AG04450 (cell line): ENCODE measurements around the gene FNBP1L. TPM values are rescaled to one million over a fixed set of nuclear protein-coding genes. Genes with fewer than 3 reads are reported as not detected.
"Not testable (repeated sequence)": the region's sequence is repeated elsewhere in the genome, so short reads cannot be mapped to it uniquely, and the experiment has no call there.

ENCODE experiments used
- CTCF ChIA-PET: fragments of 300-600, 350-600 bp; formaldehyde crosslinking; extraction: SDS; loops from one replicate; lab custom pipeline; 2022; ENCODE audit warnings: antibody characterized with exemption, inconsistent platforms; lab: Charles Lee
- POLR2A ChIA-PET: fragments of 350-600 bp; formaldehyde crosslinking; extraction: SDS; loops from one replicate; lab custom pipeline; 2021; ENCODE audit warnings: antibody characterized with exemption, inconsistent platforms; lab: Yijun Ruan, JAX
- DNase-seq: peaks from one replicate; pipeline ENCODE4 v3.0.0-alpha.2; 2011; ENCODE audit warnings: low read depth, low spot score
- H3K27ac ChIP-seq: one replicate; pipeline ENCODE4 v1.5.1; 2012; ENCODE audit warnings: low read depth, low read length, control low read depth
- H3K27me3 ChIP-seq: one replicate; pipeline ENCODE4 v1.6.0; 2012; ENCODE audit warnings: low read length; ENCODE audit not compliant: control insufficient read depth, insufficient read depth
- H3K4me3 ChIP-seq: 2 replicates; pipeline ENCODE4 v1.5.1; 2011; ENCODE audit warnings: mild to moderate bottlenecking, low read depth, low read length, control low read depth
- H3K9me3 ChIP-seq: 2 replicates; pipeline ENCODE4 v1.5.1; 2012; ENCODE audit warnings: low read length; ENCODE audit not compliant: control insufficient read depth, insufficient read depth
- polyA plus RNA-seq: library from polyadenylated mRNA; depleted of rRNA; stranded (reverse); fragments of >200 nt; gene quantifications from 2 replicates; pipeline ENCODE4 v1.2.3, GENCODE V29; 2011
- TF ChIP-seq, protein P1 (sequence below): IDR thresholded peaks from 2 replicates; pipeline ENCODE4 v1.5.1; 2011; ENCODE audit warnings: low read depth, low read length, control low read depth, inconsistent platforms

Gene FNBP1L
- polyA plus RNA-seq, 1 experiment: 24.1 TPM

DNA sequence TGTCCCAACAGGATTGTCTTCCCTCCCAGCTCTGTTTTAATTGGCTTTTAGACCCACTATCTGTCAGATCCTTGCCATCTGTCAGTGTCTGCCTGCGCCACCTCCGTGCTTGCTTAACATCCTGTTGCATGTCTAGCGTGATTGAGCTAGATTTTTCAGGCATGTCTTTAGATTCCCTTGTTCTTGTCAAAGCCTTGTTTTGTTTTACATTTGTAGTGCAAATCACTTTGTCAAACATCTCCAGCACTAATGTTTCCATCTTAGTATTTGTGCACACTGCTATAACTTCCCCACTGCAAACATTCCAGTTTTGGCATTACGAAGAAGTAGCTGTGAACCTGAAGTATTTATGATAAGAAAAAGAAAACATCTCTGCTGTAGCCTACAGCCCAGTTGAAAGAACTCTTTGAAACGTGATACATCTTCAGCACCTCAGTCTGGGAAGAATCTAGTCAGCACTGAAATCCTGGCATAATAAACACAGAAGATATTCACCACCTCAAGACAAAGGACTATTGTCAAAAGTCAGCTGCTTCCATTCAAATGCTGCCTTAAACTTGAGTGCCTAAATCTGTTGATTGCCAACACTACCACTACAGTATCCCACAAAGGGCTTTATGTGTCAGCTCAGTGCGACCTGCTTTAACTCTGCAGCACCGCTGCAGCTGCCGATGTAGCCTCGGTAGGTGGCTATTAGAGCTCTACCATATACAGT is 105.0 kb downstream of the FNBP1L start:
- H3K27ac ChIP-seq: no peak overlapping the region
- CTCF ChIA-PET: interaction anchor here (1.0 to 2.2 kb wide), 2 partner anchors 11 to 248 kb away, joined by 6 to 10 read pairs; no protein-coding TSS in a partner anchor

DNA sequence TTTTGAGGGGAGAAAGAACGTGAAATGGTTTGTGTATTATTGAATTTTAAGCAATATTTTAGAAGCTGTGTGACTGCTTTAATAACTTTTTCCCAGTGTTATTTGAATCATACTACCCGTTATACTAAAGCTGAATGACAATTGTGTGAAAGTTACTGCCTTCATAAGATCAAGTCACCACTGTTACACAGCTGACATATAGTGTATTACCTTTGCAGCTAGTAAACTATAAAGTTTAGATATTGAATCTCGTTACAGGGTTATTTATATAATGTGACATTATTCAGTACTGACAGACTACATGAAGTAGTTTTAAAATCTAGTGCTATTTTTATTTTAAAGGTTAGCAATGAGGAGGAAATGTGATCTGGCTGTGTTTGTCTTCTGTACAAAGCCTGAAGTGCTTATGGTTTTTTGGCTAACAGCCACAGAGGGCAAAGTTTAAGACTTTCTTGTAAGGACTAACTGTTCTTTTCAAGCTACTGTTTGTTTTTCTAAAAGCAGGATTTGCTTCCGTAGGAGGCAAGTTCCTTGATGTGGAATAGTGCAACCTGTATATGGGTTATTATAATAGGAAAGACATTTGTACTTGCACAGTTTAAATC is 106.1 kb downstream of the FNBP1L start:
- H3K27me3 ChIP-seq, DNase-seq, H3K4me3 ChIP-seq, H3K9me3 ChIP-seq, CTCF ChIA-PET, H3K27ac ChIP-seq, POLR2A ChIA-PET: not testable (repeated sequence)

More for the DNA sequence above, 105.0 kb downstream of the FNBP1L start:
- POLR2A ChIA-PET: interaction anchor here (0.8 to 1.5 kb wide), 3 partner anchors 27 to 248 kb away, joined by 3 read pairs; no protein-coding TSS in a partner anchor
- TF ChIP-seq, protein P1, sequence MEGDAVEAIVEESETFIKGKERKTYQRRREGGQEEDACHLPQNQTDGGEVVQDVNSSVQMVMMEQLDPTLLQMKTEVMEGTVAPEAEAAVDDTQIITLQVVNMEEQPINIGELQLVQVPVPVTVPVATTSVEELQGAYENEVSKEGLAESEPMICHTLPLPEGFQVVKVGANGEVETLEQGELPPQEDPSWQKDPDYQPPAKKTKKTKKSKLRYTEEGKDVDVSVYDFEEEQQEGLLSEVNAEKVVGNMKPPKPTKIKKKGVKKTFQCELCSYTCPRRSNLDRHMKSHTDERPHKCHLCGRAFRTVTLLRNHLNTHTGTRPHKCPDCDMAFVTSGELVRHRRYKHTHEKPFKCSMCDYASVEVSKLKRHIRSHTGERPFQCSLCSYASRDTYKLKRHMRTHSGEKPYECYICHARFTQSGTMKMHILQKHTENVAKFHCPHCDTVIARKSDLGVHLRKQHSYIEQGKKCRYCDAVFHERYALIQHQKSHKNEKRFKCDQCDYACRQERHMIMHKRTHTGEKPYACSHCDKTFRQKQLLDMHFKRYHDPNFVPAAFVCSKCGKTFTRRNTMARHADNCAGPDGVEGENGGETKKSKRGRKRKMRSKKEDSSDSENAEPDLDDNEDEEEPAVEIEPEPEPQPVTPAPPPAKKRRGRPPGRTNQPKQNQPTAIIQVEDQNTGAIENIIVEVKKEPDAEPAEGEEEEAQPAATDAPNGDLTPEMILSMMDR: no peak
- Histone ChIP-seq H3K4me3 (no peak overlapping the region), H3K9me3 (no peaks in the 10 kb centered on the region), H3K27me3 (no peaks in the 10 kb centered on the region)
- no peak for DNase-seq

DNA sequence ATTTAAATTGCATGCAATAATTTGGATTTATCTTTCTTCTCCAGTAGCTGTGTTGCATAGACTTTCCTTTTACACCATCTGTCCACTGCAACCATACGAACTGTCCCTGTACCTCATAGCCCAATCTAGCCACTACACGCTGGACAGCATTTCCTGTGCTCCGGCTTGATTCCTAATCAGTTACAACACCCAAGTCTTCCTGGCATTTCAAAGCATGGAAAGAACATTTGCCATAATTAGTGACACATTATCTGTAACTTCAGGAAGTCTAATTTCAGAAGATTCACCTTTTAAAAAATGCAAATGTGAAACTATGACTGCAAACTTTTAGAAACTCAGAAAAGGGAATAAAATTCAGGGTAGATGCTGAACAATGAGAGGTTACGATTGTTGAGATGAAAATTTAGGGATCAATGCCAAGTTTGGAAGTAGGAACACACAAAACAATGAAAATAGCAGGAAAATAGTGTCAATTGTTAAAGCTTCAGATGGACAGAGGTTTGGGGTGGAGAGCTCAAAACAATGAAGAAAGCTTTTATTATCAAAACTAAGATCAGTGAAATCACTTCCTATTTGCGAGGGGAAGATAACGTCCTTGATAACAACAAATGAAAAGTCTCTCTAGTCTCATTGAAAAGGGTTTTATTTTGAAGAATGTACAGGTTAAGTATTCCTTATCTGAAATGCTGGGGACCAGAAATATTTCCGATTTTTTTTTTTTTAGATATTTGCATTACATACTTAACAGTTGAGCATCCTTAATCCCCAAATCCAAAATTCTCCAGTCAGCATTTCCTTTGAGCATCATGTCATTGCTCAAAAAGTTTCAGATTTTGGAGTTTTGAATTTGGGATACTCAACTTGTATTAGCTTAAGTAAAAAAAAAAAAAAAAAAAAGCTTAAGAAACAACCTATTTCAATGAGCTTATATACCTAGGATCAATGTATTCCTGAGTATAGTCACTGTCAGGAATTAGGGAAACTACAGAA is 107.3 kb downstream of the FNBP1L start:
- DNase-seq: no peak
- Histone ChIP-seq H3K4me3 (no peak overlapping the region), H3K27ac (no peak overlapping the region), H3K9me3 (no peaks in the 10 kb centered on the region), H3K27me3 (no peaks in the 10 kb centered on the region)
- ChIA-PET POLR2A (interaction anchor here (0.7 kb wide), 2 partner anchors 67 to 324 kb away, joined by 3 to 4 read pairs; no protein-coding TSS in a partner anchor), CTCF (interaction anchor here (0.8 kb wide), 1 partner anchor 251 kb away, joined by 3 read pairs; no protein-coding TSS in a partner anchor)
- TF ChIP-seq, protein P1: no peak

DNA sequence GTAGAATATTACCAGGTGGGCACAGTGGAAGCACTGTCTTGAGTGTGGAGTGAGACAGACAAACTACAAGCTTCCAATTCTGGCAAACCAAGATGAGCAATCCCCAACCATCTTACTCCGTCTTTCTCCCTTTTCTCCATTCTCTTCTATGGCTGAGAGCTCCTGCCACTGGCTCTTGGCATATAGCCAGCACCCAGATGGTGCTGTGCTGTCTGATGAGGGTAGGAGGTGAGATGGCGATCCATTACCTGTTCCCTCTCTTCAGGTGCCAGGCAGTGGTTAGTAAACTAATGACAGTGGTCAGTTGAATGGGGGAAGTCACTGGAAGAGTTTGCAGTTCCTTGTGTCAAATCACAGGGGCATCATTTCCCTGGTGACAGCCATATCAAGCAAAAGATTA is 108.4 kb downstream of the FNBP1L start:
- no peak for DNase-seq
- ChIA-PET CTCF (no interaction called here), POLR2A (no interaction called here)
- Histone ChIP-seq H3K4me3 (no peak overlapping the region), H3K27me3 (no peaks in the 10 kb centered on the region), H3K9me3 (no peaks in the 10 kb centered on the region), H3K27ac (no peak overlapping the region)
- TF ChIP-seq, protein P1: no peak

DNA sequence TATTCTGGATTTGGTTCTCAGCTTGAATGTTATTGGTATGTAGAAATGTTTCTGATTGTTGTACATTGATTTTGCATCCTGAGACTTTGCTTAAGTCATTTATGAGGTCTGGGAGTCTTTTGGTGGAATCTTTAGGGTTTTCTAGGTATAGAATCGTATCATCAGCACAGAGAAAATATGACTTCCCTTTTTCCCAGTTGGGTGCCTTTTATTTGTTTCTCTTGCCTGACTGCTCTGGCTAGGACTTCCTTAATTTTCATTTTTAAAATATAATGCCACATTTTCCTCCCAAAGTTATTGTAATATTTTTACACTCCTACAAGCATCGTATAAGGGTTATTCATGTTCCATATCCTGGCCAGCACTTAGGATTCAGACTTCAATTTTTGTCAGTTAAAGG is 111.1 kb downstream of the FNBP1L start:
- no peak overlapping the region for H3K4me3 ChIP-seq
- TF ChIP-seq, protein P1: no peak
- no peak overlapping the region for H3K27ac ChIP-seq
- DNase-seq: no peak
- CTCF ChIA-PET: no interaction called here
- POLR2A ChIA-PET: no interaction called here
- no peaks in the 10 kb centered on the region for H3K9me3 ChIP-seq
- no peaks in the 10 kb centered on the region for H3K27me3 ChIP-seq
